Measurements from ENCODE around the gene DIP2C. TPM values are rescaled to one million over a fixed set of nuclear protein-coding genes. Genes with fewer than 3 reads are reported as not detected.
"Not testable (repeated sequence)": the region's sequence is repeated elsewhere in the genome, so short reads cannot be mapped to it uniquely, and the experiment has no call there.

The DIP2C gene
- total RNA-seq, 3 donors from 2014 or later: 17.1 to 48.2 (median 20.3) TPM

- no peaks in the 10 kb centered on the region for H3K4me1 ChIP-seq
- TF ChIP-seq POLR2A (IDR thresholded peaks at IDR 0.05) (no peak), POLR2AphosphoS5 (IDR thresholded peaks at IDR 0.05) (no peak), CTCF (IDR thresholded peaks at IDR 0.05) (no peak)
- no peak overlapping the region for H3K27ac ChIP-seq
- no peak overlapping the region for H3K4me3 ChIP-seq
- H3K27me3 ChIP-seq: no peaks in the 10 kb centered on the region
- intact Hi-C loops (cut with DNase I; ENCODE audit: low total_unique reads): no loop called here
- H3K9me3 ChIP-seq: no peaks in the 10 kb centered on the region
- H3K36me3 ChIP-seq: no peaks in the 10 kb centered on the region
- DNase-seq (ENCODE audit: low spot score in 2 of 2): no peak
Measured at GRCh38 chr10:429696-430095, 259.8 kb downstream of the DIP2C start.

GRCh38 chr10:427761-428519 is 261.5 kb downstream of the DIP2C start:
- H3K9me3 ChIP-seq: no peaks in the 10 kb centered on the region
- intact Hi-C loops (cut with DNase I; ENCODE audit: low total_unique reads): no loop called here
- no peaks in the 10 kb centered on the region for H3K4me1 ChIP-seq
- no peaks in the 10 kb centered on the region for H3K36me3 ChIP-seq
- DNase-seq (ENCODE audit: low spot score in 2 of 2): no peak
- H3K4me3 ChIP-seq: no peak overlapping the region
- TF ChIP-seq CTCF (IDR thresholded peaks at IDR 0.05) (no peak), POLR2AphosphoS5 (IDR thresholded peaks at IDR 0.05) (no peak), POLR2A (IDR thresholded peaks at IDR 0.05) (no peak)
- H3K27ac ChIP-seq: no peak overlapping the region
- no peaks in the 10 kb centered on the region for H3K27me3 ChIP-seq

GRCh38 chr10:425365-425764 is 264.1 kb downstream of the DIP2C start:
- H3K9me3 ChIP-seq; DNase-seq (ENCODE audit: low spot score in 2 of 2); H3K4me1 ChIP-seq; H3K27me3 ChIP-seq; intact Hi-C loops (cut with DNase I; ENCODE audit: low total_unique reads); H3K4me3 ChIP-seq; H3K36me3 ChIP-seq; H3K27ac ChIP-seq: not testable (repeated sequence)

GRCh38 chr10:424724-425123 is 264.7 kb downstream of the DIP2C start:
- H3K27ac ChIP-seq; H3K36me3 ChIP-seq; H3K4me1 ChIP-seq; H3K4me3 ChIP-seq; H3K27me3 ChIP-seq; intact Hi-C loops (cut with DNase I; ENCODE audit: low total_unique reads); H3K9me3 ChIP-seq; DNase-seq (ENCODE audit: low spot score in 2 of 2): not testable (repeated sequence)

GRCh38 chr10:423178-423577 is 266.3 kb downstream of the DIP2C start:
- H3K27me3 ChIP-seq: no peaks in the 10 kb centered on the region
- TF ChIP-seq POLR2AphosphoS5 (IDR thresholded peaks at IDR 0.05): no peak
- no peak for TF ChIP-seq POLR2A (IDR thresholded peaks at IDR 0.05)
- no peak for TF ChIP-seq CTCF (IDR thresholded peaks at IDR 0.05)
- no peak for DNase-seq (ENCODE audit: low spot score in 2 of 2)
- H3K4me3 ChIP-seq: no peak overlapping the region
- intact Hi-C loops (cut with DNase I; ENCODE audit: low total_unique reads): no loop called here
- no peak overlapping the region for H3K27ac ChIP-seq
- no peaks in the 10 kb centered on the region for H3K36me3 ChIP-seq
- no peaks in the 10 kb centered on the region for H3K9me3 ChIP-seq
- no peaks in the 10 kb centered on the region for H3K4me1 ChIP-seq

- no peaks in the 10 kb centered on the region for H3K4me1 ChIP-seq
- no peak overlapping the region for H3K27ac ChIP-seq
- no peaks in the 10 kb centered on the region for H3K9me3 ChIP-seq
- intact Hi-C loops (cut with DNase I; ENCODE audit: low total_unique reads): no loop called here
- H3K27me3 ChIP-seq: no peaks in the 10 kb centered on the region
- no peak for TF ChIP-seq POLR2AphosphoS5 (IDR thresholded peaks at IDR 0.05)
- TF ChIP-seq POLR2A (IDR thresholded peaks at IDR 0.05): no peak
- TF ChIP-seq CTCF (IDR thresholded peaks at IDR 0.05): no peak
- no peak overlapping the region for H3K4me3 ChIP-seq
- no peaks in the 10 kb centered on the region for H3K36me3 ChIP-seq
- no peak for DNase-seq (ENCODE audit: low spot score in 2 of 2)
Measured at GRCh38 chr10:422675-423074, 266.8 kb downstream of the DIP2C start.
